HG03159 (cell line): ENCODE results near the gene C2CD4D.

Experiments
- ATAC-seq: cut with Tn5 transposase; IDR thresholded peaks from one replicate; pipeline ENCODE4 v1.9.1; 2021; ENCODE audit warnings: mild to moderate bottlenecking, moderate library complexity; ENCODE audit not compliant: unreplicated experiment

C2CD4D gene

DNA sequence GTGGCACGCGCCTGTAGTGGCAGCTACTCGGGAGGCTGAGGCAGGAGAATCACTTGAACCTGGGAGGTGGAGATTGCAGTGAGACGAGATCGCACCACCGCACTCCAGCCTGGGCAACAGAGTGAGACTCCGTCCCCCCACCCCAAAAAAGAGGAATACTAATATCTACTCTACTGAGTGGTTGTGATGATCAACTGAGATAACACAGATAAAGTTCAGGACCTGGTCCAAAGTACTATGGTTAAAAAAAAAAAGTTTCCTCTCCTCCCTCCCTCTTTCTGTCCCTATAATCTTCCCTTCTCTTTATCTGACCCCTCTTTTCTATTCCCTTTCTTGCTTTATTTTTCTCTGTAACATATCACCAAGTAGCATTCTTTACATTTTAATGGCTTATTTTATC, 4.0 kb downstream of the C2CD4D start:
- ATAC-seq: no peak

GRCh38 chr1:151834239-151834638, 5.4 kb downstream of the C2CD4D start:
- ATAC-seq: no peak

- ATAC-seq: no peak
Observed at GRCh38 chr1:151833172-151833900, 6.3 kb downstream of the C2CD4D start.

- ATAC-seq: no peak
Observed at GRCh38 chr1:151832318-151832980, 7.2 kb downstream of the C2CD4D start.

- no peak for ATAC-seq
Observed at GRCh38 chr1:151831605-151832004, 8.0 kb downstream of the C2CD4D start, which contains the start of gene RORC. Gene RORC, minus strand, starts transcription at chr1:151831802. Its CDS starts 38 bp downstream, at chr1:151831764.

- no peak for ATAC-seq
Observed at GRCh38 chr1:151831256-151831591, 8.4 kb downstream of the C2CD4D start.

DNA sequence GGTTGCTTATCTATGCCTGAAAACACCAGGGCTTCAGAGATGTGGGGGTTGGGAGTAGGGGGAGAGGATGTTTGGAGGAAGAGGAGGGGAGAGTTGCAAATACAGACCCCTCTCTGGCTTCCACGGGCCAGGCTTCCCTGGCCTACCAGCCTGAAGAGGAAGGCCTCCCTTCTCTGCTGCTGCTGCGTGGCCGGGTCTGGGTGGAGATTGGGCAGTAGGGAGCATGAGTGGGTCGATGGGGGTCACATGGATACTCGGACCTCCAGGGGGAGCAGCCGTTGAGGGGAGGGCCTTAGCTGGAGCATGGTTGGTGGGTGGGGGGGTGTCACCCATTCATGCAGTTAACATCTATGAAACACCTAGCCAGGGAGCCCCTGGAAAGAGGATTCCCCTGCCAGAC, 9.6 kb downstream of the C2CD4D start:
- ATAC-seq: no peak

- ATAC-seq: no peak
Observed at GRCh38 chr1:151829352-151830046, 10.1 kb downstream of the C2CD4D start.

DNA sequence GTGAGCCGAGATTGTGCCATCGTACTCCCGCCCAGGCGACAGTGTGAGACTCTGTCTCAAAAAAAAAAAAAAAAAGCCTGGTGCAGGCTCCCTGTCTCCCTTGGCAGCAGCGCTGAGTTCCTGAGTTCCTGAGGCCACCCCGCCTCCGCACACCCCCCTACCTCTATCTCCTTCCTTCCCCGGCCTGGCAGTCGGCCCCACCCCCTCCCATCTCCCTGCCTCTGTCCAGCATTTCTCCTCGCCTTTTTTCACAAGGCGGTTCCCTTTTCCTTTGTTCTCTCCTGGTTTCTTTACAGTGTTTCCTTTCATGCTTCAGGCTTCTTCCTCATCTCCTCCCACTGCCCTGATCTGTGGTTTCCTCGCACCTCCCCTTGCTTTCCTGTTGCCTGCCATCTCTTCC, 10.7 kb downstream of the C2CD4D start:
- ATAC-seq: no peak

DNA sequence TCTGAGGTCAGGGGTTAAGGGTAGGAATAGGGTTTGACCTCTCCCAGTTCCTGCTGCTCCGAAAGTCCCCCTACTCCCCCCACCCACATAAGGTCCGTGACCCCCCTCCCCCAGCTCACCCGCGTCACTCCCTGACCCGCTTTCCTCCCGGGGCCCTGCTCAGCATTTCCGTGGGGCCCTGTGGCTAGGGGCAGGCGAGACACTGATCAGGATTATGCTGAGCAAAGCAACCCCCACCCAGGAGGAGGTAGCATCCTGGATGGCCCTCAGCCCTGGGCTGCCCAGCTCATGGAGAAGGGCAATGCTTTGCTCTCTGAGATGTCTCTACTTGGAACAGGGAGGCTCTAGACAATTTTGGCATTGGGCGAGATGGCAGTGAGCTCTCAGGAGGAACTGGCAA, 11.8 kb downstream of the C2CD4D start:
- ATAC-seq: no peak

- no peak for ATAC-seq
Observed at GRCh38 chr1:151825751-151826660, 13.6 kb downstream of the C2CD4D start.

DNA sequence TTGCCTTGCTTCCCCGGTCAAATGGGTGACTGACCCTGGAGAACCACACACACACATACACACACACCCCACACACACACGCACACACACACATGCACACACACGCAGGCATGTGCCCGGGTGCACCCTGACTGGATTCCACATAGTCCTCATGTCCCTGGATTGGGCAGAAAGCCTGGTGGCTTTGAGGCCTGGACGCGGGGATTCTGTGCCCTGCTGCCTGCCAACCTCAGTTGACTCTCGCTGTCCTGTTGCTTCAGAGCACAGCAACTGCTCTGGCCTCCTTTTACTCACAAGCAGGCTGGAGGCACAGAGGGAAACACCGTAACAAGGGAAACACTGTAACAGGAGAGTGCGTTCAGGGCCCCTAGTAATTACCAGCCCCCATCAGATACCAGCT, 14.4 kb downstream of the C2CD4D start:
- ATAC-seq: no peak

- no peak for ATAC-seq
Observed at GRCh38 chr1:151823175-151823574, 16.4 kb downstream of the C2CD4D start.

DNA sequence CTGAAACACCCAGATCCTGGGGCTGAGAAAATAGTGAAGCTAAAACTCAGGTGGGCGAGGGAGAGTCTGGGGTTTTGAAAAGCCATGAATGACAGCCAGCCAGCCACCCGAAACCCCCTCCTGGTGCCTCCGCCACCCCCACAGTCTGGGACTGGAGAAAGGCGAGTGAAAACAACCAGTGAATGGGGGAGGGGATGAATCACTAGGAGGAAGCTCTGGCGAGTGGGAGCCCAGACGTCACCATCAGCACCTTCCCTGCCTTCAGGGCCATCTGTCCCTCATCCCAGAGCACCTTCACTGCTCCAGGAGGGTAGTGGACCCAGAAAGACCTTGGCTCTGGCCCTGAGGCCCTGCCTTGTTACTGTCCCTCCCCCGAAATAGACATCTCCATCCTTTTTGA, 17.2 kb downstream of the C2CD4D start:
- no peak for ATAC-seq

GRCh38 chr1:151820940-151821339, 18.7 kb downstream of the C2CD4D start:
- ATAC-seq: no peak

DNA sequence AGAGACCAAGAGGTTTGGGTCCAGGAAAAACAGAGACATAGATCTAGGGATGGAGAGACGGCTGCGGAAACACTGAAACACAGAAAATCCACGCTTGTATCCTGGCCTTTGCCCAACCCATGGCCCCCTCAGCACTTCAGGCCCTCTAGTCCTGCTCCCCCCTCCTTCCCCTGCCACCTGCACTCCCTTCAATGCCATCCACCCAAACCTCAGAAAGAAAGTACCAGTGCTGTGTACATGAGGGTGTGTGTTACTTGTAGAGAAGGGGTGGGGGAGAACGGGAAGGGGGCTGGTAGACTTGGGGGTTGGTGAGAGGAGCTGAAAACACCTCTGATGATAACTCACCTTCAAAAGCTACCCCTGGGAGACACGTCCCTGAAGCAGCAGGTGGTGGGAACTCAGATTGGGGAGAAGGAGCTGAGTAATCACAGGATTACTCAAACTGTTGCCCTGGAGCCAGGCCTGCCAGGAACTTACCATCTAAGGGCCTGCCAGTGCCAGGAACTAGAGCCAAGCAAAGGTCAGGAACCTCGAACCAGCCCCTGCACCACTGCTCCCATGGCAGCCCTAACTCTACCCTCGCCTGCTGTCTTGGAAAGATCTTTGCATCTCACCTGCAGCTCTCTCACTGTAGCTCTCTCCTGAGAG, 19.5 kb downstream of the C2CD4D start:
- ATAC-seq: no peak

DNA sequence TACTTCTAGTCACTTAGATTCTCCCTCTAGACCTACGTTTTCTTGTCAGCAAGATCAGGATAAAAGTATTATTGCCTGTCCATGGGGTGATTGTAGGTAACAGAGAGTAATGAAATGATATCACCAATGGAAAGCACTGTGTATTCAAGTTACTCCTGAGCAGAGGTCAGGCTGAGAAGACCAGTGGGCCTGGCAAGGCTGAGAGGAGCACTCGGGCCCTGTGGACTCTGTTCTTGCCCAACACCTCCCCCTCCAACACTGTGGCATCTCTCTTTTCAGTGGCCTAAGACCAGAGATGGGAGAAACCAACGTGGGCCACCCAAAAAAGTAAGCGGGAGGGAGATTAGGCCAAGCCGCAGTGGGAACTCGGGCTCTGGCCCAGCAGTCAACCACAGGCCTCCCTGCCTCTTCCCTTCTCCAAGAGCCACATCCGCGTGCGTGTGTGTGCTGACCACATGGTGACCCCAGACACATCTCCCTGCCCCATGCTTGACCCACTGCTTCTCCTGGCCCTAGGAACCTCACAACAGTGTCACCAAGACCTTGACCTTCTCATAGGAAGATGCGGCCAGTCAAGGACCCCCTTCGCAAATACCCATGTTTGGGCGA, 20.3 kb downstream of the C2CD4D start:
- ATAC-seq: no peak

GRCh38 chr1:151817353-151817730, 22.3 kb downstream of the C2CD4D start:
- ATAC-seq: no peak

DNA sequence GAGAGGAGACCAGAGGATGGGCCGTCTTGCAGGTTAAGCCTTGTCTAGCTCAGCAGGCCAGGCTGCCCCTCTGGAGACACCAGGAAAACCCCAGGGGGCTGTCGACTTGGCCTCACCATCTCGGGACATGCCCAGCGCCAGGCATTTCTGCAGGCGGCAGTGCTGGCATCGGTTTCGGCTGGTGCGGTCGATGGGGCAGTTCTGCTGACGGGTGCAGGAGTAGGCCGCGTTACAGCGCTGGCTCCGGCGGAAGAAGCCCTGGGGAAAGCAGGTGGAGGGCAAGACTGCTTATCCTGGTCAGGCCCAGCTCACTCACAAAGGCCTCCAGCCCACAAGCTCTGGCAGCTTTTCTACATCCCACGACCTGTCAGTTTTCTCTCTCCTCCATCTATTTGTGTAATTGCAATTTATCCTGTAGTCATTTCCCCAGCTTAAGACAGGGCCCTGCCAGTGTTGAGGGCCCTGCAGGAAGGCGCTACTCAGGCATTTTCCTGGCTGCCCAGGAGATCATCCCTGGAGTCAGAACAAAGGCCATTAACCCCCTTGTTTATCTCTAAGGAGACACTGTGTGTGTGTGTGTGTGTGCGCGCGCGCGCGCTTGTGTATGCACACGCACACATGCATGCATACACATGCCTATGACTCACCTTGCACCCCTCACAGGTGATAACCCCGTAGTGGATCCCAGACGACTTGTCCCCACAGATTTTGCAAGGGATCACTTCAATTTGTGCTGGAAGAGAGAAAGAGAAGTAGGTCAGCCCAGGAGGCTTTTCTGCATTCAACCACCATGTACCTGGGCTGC, 22.9 kb downstream of the C2CD4D start:
- no peak for ATAC-seq
